A673 (cell line): Measurements from ENCODE around the gene DENND2C.

Source experiments
- EZH2 ChIP-seq: fragments of 200-600 bp; sonication (generic); IDR thresholded peaks from 2 replicates; pipeline ENCODE4 v1.6.1; 2017; ENCODE audit warnings: borderline replicate concordance, low read depth, mild to moderate bottlenecking, mixed read lengths, antibody characterized with exemption, low read length; ENCODE audit not compliant: poor library complexity, severe bottlenecking
- TF ChIP-seq, protein P1 (sequence below): fragments of 300-800, 200-600 bp; sonication (generic); conservative IDR thresholded peaks from 2 replicates; pipeline ENCODE4 v1.5.1; 2017; ENCODE audit warnings: low read depth, mild to moderate bottlenecking, antibody characterized with exemption, low read length, moderate library complexity, mixed read lengths

GRCh38 chr1:114671939-114672275, 2.1 kb upstream of the DENND2C start:
- TF ChIP-seq EZH2 = no peak
- TF ChIP-seq, protein P1, sequence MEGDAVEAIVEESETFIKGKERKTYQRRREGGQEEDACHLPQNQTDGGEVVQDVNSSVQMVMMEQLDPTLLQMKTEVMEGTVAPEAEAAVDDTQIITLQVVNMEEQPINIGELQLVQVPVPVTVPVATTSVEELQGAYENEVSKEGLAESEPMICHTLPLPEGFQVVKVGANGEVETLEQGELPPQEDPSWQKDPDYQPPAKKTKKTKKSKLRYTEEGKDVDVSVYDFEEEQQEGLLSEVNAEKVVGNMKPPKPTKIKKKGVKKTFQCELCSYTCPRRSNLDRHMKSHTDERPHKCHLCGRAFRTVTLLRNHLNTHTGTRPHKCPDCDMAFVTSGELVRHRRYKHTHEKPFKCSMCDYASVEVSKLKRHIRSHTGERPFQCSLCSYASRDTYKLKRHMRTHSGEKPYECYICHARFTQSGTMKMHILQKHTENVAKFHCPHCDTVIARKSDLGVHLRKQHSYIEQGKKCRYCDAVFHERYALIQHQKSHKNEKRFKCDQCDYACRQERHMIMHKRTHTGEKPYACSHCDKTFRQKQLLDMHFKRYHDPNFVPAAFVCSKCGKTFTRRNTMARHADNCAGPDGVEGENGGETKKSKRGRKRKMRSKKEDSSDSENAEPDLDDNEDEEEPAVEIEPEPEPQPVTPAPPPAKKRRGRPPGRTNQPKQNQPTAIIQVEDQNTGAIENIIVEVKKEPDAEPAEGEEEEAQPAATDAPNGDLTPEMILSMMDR = no peak
